Measurements from ENCODE around the gene AP2M1. TPM values are rescaled to one million over a fixed set of nuclear protein-coding genes. Genes with fewer than 3 reads are reported as not detected.

AP2M1 gene
- total and polyA plus RNA-seq, 2 of the 8 experiments (the other 6 are each of a cell fraction or from before 2014, with no cell fraction given), result 403 to 454 TPM

GRCh38 chr3:184229394-184230080 is 54.9 kb downstream of the AP2M1 start, which contains the start of gene VWA5B2 (continued):
- no peak for TF ChIP-seq KDM4A (IDR thresholded peaks at IDR 0.05; ENCODE audit: low read depth, low read length, severe bottlenecking)
- peak; percentile 65; the same call in 1 of the 2 replicates for TF ChIP-seq EGR1 (IDR thresholded peaks at IDR 0.05; ENCODE audit: borderline replicate concordance, low read depth, low read length)
- TF ChIP-seq TAF1 (IDR thresholded peaks at IDR 0.05; ENCODE audit: low read depth, low read length), result 0 out of 2 replicates have a peak, but pooled peaks have one; percentile 26
- no peak for TF ChIP-seq BCL11A (IDR thresholded peaks at IDR 0.05; ENCODE audit: low read depth in 2 of 2, low read length in 2 of 2)
